NB4 (cell line): ENCODE data around the gene CENPO.

Experiments used
- CTCF ChIP-seq: IDR thresholded peaks from one replicate; pipeline ENCODE4 v1.5.1; 2012; ENCODE audit warnings: low read depth, low read length
- POLR2A ChIP-seq: IDR thresholded peaks from 2 replicates; pipeline ENCODE4 v1.6.1; 2011; ENCODE audit warnings: mild to moderate bottlenecking; ENCODE audit not compliant: insufficient read length; ENCODE audit errors: extremely low read depth

DNA sequence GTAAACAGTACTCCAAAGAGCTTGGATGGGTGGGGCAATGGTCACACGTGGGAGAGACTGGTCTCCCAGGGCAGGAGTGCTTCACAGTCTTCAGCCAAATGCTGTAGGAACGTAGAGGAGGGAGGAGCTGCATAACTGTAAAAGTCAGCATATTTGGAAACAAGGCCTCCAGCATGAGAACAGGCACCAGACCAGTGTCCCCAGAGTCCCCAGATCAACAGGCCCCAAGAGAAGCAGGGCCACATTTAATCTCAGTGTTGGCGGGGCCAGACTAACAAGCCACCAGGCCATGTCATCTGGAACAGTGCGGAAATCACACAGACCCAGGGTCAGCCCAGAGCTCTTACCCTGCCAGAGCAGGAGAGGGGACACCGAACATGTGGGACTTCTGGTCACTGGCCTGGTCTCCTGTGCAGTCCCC, 63.6 kb downstream of the CENPO start:
- TF ChIP-seq CTCF (no peak), POLR2A (no peak)
